Upper lobe of right lung (tissue), 1 donor: ENCODE results near the gene SPHK2. TPM values are rescaled to one million over a fixed set of nuclear protein-coding genes. Genes with fewer than 3 reads are reported as not detected.

ENCODE experiments used
- ATAC-seq: fragments of 200-7000 bp; cut with Tn5 transposase; one replicate; pipeline ENCODE4 v1.9.1; 2020; ENCODE audit warnings: mild to moderate bottlenecking, moderate library complexity
- DNase-seq: peaks from one replicate; pipeline ENCODE4 v3.0.0-alpha.2; 2020
- H3K27ac ChIP-seq: fragments of 200-600 bp; one replicate; pipeline ENCODE4 v1.8.0; 2022
- H3K27me3 ChIP-seq: fragments of 200-600 bp; one replicate; pipeline ENCODE4 v1.8.0; 2022; ENCODE audit warnings: mild to moderate bottlenecking
- H3K36me3 ChIP-seq: fragments of 200-600 bp; one replicate; pipeline ENCODE4 v1.8.0; 2022
- H3K4me1 ChIP-seq: fragments of 200-600 bp; one replicate; pipeline ENCODE4 v1.8.0; 2022
- H3K4me3 ChIP-seq: fragments of 200-600 bp; one replicate; pipeline ENCODE4 v1.8.0; 2022; ENCODE audit warnings: mild to moderate bottlenecking
- H3K9me3 ChIP-seq: fragments of 200-600 bp; one replicate; pipeline ENCODE4 v1.8.0; 2022
- CTCF ChIP-seq: fragments of 200-600 bp; IDR thresholded peaks from one replicate; pipeline ENCODE4 v1.8.0; 2022; ENCODE audit warnings: antibody characterized with exemption
- intact Hi-C: fragments of 100-400 bp; cut with DNase I; formaldehyde crosslinking; loops from one replicate; pipeline ENCODE4 v1.11.0; 2022
- total RNA-seq: library from RNA; stranded (reverse); fragmentation: NEBNext Ultra II Directional; extraction: Animal tissue kit (Norgen Biotek cat#: 25700); gene quantifications from one replicate; pipeline ENCODE4 v1.2.1, GENCODE V29; 2021
- donor health status: DM: no; HTN: yes; CAD: no; lungs with severe emphysema.

Gene SPHK2
- total RNA-seq, 1 donor from 2014 or later = 23.3 TPM

GRCh38 chr19:48632692-48633147 is 13.4 kb downstream of the SPHK2 start:
- ATAC-seq (no peak), DNase-seq (no peak)
- Histone ChIP-seq H3K4me1 (peaks cover 41% of the 10 kb centered on the region), H3K27ac (peak overlapping the region; percentile 93), H3K27me3 (no peaks in the 10 kb centered on the region), H3K9me3 (no peaks in the 10 kb centered on the region), H3K36me3 (peaks cover 25% of the 10 kb centered on the region), H3K4me3 (no peak overlapping the region)
- intact Hi-C loops = no loop called here
- no peak for TF ChIP-seq CTCF

- Histone ChIP-seq H3K27me3 (no peaks in the 10 kb centered on the region), H3K27ac (peak overlapping the region; percentile 93), H3K36me3 (peaks cover 25% of the 10 kb centered on the region), H3K4me3 (peak overlapping the region; percentile 80), H3K9me3 (no peaks in the 10 kb centered on the region), H3K4me1 (peaks cover 43% of the 10 kb centered on the region)
- ATAC-seq (no peak), DNase-seq (no peak)
- intact Hi-C loops = no loop called here
- TF ChIP-seq CTCF = no peak
Measured at GRCh38 chr19:48633148-48634035, 14.1 kb downstream of the SPHK2 start.

- ATAC-seq (no peak), DNase-seq (no peak)
- no peak for TF ChIP-seq CTCF
- Histone ChIP-seq H3K9me3 (no peaks in the 10 kb centered on the region), H3K27me3 (no peaks in the 10 kb centered on the region), H3K4me3 (peak overlapping the region; percentile 80), H3K27ac (peak overlapping the region; percentile 93), H3K4me1 (peaks cover 48% of the 10 kb centered on the region), H3K36me3 (peaks cover 25% of the 10 kb centered on the region)
- intact Hi-C loops = no loop called here
Measured at GRCh38 chr19:48634036-48634342, 14.7 kb downstream of the SPHK2 start.

- H3K4me1 ChIP-seq = peaks cover 48% of the 10 kb centered on the region
- intact Hi-C loops = no loop called here
- no peaks in the 10 kb centered on the region for H3K27me3 ChIP-seq
Measured at GRCh38 chr19:48634424-48635262, 15.3 kb downstream of the SPHK2 start.

More at GRCh38 chr19:48634424-48635262, 15.3 kb downstream of the SPHK2 start:
- peak overlapping the region; percentile 80 for H3K4me3 ChIP-seq
- H3K36me3 ChIP-seq = peaks cover 25% of the 10 kb centered on the region
- H3K27ac ChIP-seq = peak overlapping the region; percentile 93
- no peak for TF ChIP-seq CTCF
- no peaks in the 10 kb centered on the region for H3K9me3 ChIP-seq
- peak; percentile 99 for DNase-seq
- peak; percentile 65 for ATAC-seq
